H9 (cell line): ENCODE results near the gene IQGAP2. TPM values are rescaled to one million over a fixed set of nuclear protein-coding genes. Genes with fewer than 3 reads are reported as not detected.

Experiments
- DNase-seq: peaks from one replicate; pipeline ENCODE4 v3.0.0-alpha.2; 2017
- H2AFZ ChIP-seq: one replicate; pipeline ENCODE4 v1.6.1; 2013; ENCODE audit warnings: mild to moderate bottlenecking, low read length, control low read depth, moderate library complexity
- H2AK5ac ChIP-seq: 2 replicates; pipeline ENCODE4 v1.6.1; 2013; ENCODE audit warnings: low read length, control low read depth, mixed read lengths; ENCODE audit not compliant: insufficient read length
- H2BK120ac ChIP-seq: one replicate; pipeline ENCODE4 v1.6.1; 2013; ENCODE audit warnings: low read depth, mild to moderate bottlenecking, low read length, control low read depth, inconsistent platforms; ENCODE audit not compliant: poor library complexity, severe bottlenecking
- H2BK12ac ChIP-seq: 2 replicates; pipeline ENCODE4 v1.6.1; 2013; ENCODE audit warnings: low read length, control low read depth, mixed read lengths, low read depth; ENCODE audit not compliant: insufficient read length
- H2BK15ac ChIP-seq: 2 replicates; pipeline ENCODE4 v1.6.1; 2013; ENCODE audit warnings: low read depth, low read length, control low read depth
- H2BK20ac ChIP-seq: one replicate; pipeline ENCODE4 v1.6.1; 2013; ENCODE audit warnings: low read depth, mild to moderate bottlenecking, low read length, control low read depth, inconsistent platforms; ENCODE audit not compliant: poor library complexity, severe bottlenecking
- H2BK5ac ChIP-seq: 2 replicates; pipeline ENCODE4 v1.6.1; 2013; ENCODE audit warnings: low read length, control low read depth, mixed read lengths; ENCODE audit not compliant: insufficient read length
- H3K14ac ChIP-seq: 2 replicates; pipeline ENCODE4 v1.6.1; 2013; ENCODE audit warnings: low read length, control low read depth; ENCODE audit not compliant: insufficient read depth
- H3K18ac ChIP-seq: 2 replicates; pipeline ENCODE4 v1.6.1; 2013; ENCODE audit warnings: low read depth, mild to moderate bottlenecking, mixed read lengths, low read length, control low read depth; ENCODE audit not compliant: insufficient read length
- H3K23ac ChIP-seq: 2 replicates; pipeline ENCODE4 v1.6.1; 2013; ENCODE audit warnings: low read length, control low read depth, mixed read lengths, low read depth; ENCODE audit not compliant: insufficient read length
- H3K23me2 ChIP-seq: 2 replicates; pipeline ENCODE4 v1.6.1; 2013; ENCODE audit warnings: low read depth, mild to moderate bottlenecking, mixed read lengths, low read length, control low read depth; ENCODE audit not compliant: insufficient read length, poor library complexity, severe bottlenecking
- H3K27ac ChIP-seq: 2 replicates; pipeline ENCODE4 v1.5.1; 2013; ENCODE audit warnings: low read length, control low read depth, mixed read lengths, low read depth; ENCODE audit not compliant: insufficient read length
- H3K27me3 ChIP-seq: 2 replicates; pipeline ENCODE4 v1.6.1; 2013; ENCODE audit warnings: low read length, control low read depth, inconsistent platforms; ENCODE audit not compliant: insufficient read depth
- H3K4ac ChIP-seq: 2 replicates; pipeline ENCODE4 v1.6.1; 2013; ENCODE audit warnings: low read depth, mild to moderate bottlenecking, control low read depth, inconsistent platforms, low read length, moderate library complexity
- H3K4me1 ChIP-seq: 2 replicates; pipeline ENCODE4 v1.6.1; 2013; ENCODE audit warnings: low read length, control low read depth, inconsistent platforms; ENCODE audit not compliant: insufficient read depth
- H3K4me2 ChIP-seq: 2 replicates; pipeline ENCODE4 v1.6.1; 2013; ENCODE audit warnings: low read length, control low read depth, mixed read lengths; ENCODE audit not compliant: insufficient read length, insufficient read depth
- H3K56ac ChIP-seq: 2 replicates; pipeline ENCODE4 v1.6.1; 2013; ENCODE audit warnings: low read depth, mild to moderate bottlenecking, mixed read lengths, low read length, control low read depth; ENCODE audit not compliant: insufficient read length
- H3K79me1 ChIP-seq: 2 replicates; pipeline ENCODE4 v1.6.1; 2013; ENCODE audit warnings: low read depth, mild to moderate bottlenecking, moderate library complexity, low read length, control low read depth, inconsistent platforms; ENCODE audit not compliant: insufficient read depth, poor library complexity, severe bottlenecking
- H3K79me2 ChIP-seq: 2 replicates; pipeline ENCODE4 v1.6.1; 2013; ENCODE audit warnings: low read length, control low read depth, inconsistent platforms; ENCODE audit not compliant: insufficient read depth
- H3K9ac ChIP-seq: 2 replicates; pipeline ENCODE4 v1.6.1; 2013; ENCODE audit warnings: low read length, control low read depth, mixed read lengths; ENCODE audit not compliant: insufficient read length; ENCODE audit errors: extremely low read depth
- H3K9me3 ChIP-seq: one replicate; pipeline ENCODE4 v1.6.1; 2013; ENCODE audit warnings: low read depth, low read length, inconsistent platforms; ENCODE audit not compliant: control insufficient read depth
- H3T11ph ChIP-seq: one replicate; pipeline ENCODE4 v1.6.1; 2013; ENCODE audit warnings: mild to moderate bottlenecking, low read length, control low read depth, inconsistent platforms
- H4K20me1 ChIP-seq: one replicate; pipeline ENCODE4 v1.6.1; 2013; ENCODE audit not compliant: control insufficient read depth, insufficient read length, insufficient read depth
- H4K5ac ChIP-seq: 2 replicates; pipeline ENCODE4 v1.6.1; 2013; ENCODE audit warnings: low read depth, mild to moderate bottlenecking, mixed read lengths, low read length, control low read depth; ENCODE audit not compliant: insufficient read length
- H4K8ac ChIP-seq: replicated peaks from 2 replicates; pipeline ENCODE4 v1.6.1; 2013; ENCODE audit warnings: low read length, control low read depth, mixed read lengths, low read depth; ENCODE audit not compliant: insufficient read length
- H4K91ac ChIP-seq: 2 replicates; pipeline ENCODE4 v1.6.1; 2013; ENCODE audit warnings: low read depth, mild to moderate bottlenecking, moderate library complexity, mixed read lengths, low read length, control low read depth; ENCODE audit not compliant: insufficient read length
- H3K27ac Mint-ChIP-seq, 3 experiments: 2 replicates in 2 of 3; 3 replicates in 1 of 3; pipeline ENCODE4 v1.8.0; 2020 to 2021; ENCODE audit warnings: mixed read lengths in 3 of 3, mild to moderate bottlenecking in 1 of 3, moderate library complexity in 1 of 3
- H3K27me3 Mint-ChIP-seq: 2 replicates; pipeline ENCODE4 v1.8.0; 2021; ENCODE audit warnings: low read depth, mild to moderate bottlenecking, moderate library complexity, mixed read lengths
- H3K36me3 Mint-ChIP-seq, 3 experiments: 2 replicates in 2 of 3; 3 replicates in 1 of 3; pipeline ENCODE4 v1.8.0; 2020 to 2021; ENCODE audit warnings: low read depth in 3 of 3, mixed read lengths in 3 of 3; ENCODE audit not compliant: insufficient read depth in 1 of 3
- H3K4me1 Mint-ChIP-seq, 2 experiments: 2 replicates each; pipeline ENCODE4 v1.8.0; 2020; ENCODE audit warnings: mixed read lengths in 2 of 2
- H3K4me3 Mint-ChIP-seq, 2 experiments: 2 replicates in 1 of 2; 3 replicates in 1 of 2; pipeline ENCODE4 v1.8.0; 2020 to 2021; ENCODE audit warnings: mild to moderate bottlenecking in 2 of 2, mixed read lengths in 2 of 2, moderate library complexity in 1 of 2
- H3K9me3 Mint-ChIP-seq, 2 experiments: 2 replicates in 1 of 2; 3 replicates in 1 of 2; pipeline ENCODE4 v1.8.0; 2020; ENCODE audit warnings: mild to moderate bottlenecking in 2 of 2, mixed read lengths in 2 of 2, moderate library complexity in 1 of 2
- CTCF ChIP-seq: fragments of 200-600 bp; sonication (generic); conservative IDR thresholded peaks from 3 replicates; pipeline ENCODE4 v1.8.0; 2021; ENCODE audit warnings: antibody characterized with exemption, mild to moderate bottlenecking
- WGBS: extraction: QIAGEN DNeasy Blood & Tissue Kit; methylation state at CpG from one replicate; pipeline ENCODE4 v1.1.7; 2013; ENCODE audit warnings: missing lambda C conversion rate, low lambda C conversion rate, mixed read lengths; ENCODE audit not compliant: insufficient read length; ENCODE audit errors: extremely low coverage; 5-methylcytosine and 5-hydroxymethylcytosine counted together
- total RNA-seq: library from RNA; stranded (reverse); gene quantifications from 2 replicates; pipeline ENCODE4 v1.2.1, GENCODE V29; 2021

Gene IQGAP2
- total RNA-seq, 1 experiment from 2014 or later = 22.5 TPM

GRCh38 chr5:76683816-76684731, 281.0 kb downstream of the IQGAP2 start:
- Histone ChIP-seq H3K4me1 (no peaks in the 10 kb centered on the region), H3K18ac (no peak overlapping the region), H2BK120ac (no peak overlapping the region), H3K4me2 (no peak overlapping the region), H3T11ph (no peak overlapping the region), H3K23me2 (no peaks in the 10 kb centered on the region), H2BK20ac (no peak overlapping the region), H3K9ac (no peak overlapping the region), H2BK12ac (no peak overlapping the region), H2BK15ac (no peak overlapping the region), H3K9me3 (no peaks in the 10 kb centered on the region), H3K4ac (no peak overlapping the region), H3K79me1 (no peaks in the 10 kb centered on the region), H4K91ac (no peak overlapping the region), H2AK5ac (no peak overlapping the region), H3K23ac (no peak overlapping the region), H4K20me1 (no peaks in the 10 kb centered on the region), H4K5ac (no peak overlapping the region), H2AFZ (no peak overlapping the region), H3K27ac (no peak overlapping the region), H2BK5ac (no peak overlapping the region), H4K8ac (no peak overlapping the region), H3K56ac (no peak overlapping the region), H3K27me3 (no peaks in the 10 kb centered on the region), H3K14ac (no peak overlapping the region), H3K79me2 (no peaks in the 10 kb centered on the region)
- peaks cover 0 to 9% (median 0%) of the 10 kb centered on the region in 3 experiments; a peak in 3 of 7 replicates for H3K36me3 Mint-ChIP-seq
- H3K4me1 Mint-ChIP-seq = no peaks in the 10 kb centered on the region
- WGBS = no CpG with 5 or more reads among the region's 9 CpGs
- no peaks in the 10 kb centered on the region for H3K9me3 Mint-ChIP-seq
- H3K27ac Mint-ChIP-seq = no peak overlapping the region
- no peaks in the 10 kb centered on the region for H3K27me3 Mint-ChIP-seq
- H3K4me3 Mint-ChIP-seq = no peak overlapping the region
- DNase-seq = no peak
- no peak for TF ChIP-seq CTCF
